HCT116 (cell line): ENCODE results near the gene ITIH3. TPM values are rescaled to one million over a fixed set of nuclear protein-coding genes. Genes with fewer than 3 reads are reported as not detected.

Experiments used
- ATAC-seq: fragments of 200-7000 bp; cut with Tn5 transposase; 2 replicates; pipeline ENCODE4 v1.9.1; 2020; ENCODE audit warnings: mild to moderate bottlenecking, moderate library complexity
- BruUV-seq: library from RNA; stranded (reverse); fragments of 400-500 nt; replicated peaks from 2 replicates; lab custom pipeline; 2021; lab: Mats Ljungman, UMichigan
- CTCF ChIA-PET: fragments of 300-600 bp; sonication (Branson Sonifier 250); formaldehyde crosslinking; loops from one replicate; lab custom pipeline; 2021; ENCODE audit warnings: antibody characterized with exemption; lab: Charles Lee
- POLR2A ChIA-PET: fragments of 300-600, 350-600 bp; sonication (Branson Sonifier 250); formaldehyde crosslinking; loops from one replicate; lab custom pipeline; 2021; ENCODE audit warnings: antibody characterized with exemption; lab: Charles Lee
- RAD21 ChIA-PET, 2 experiments: fragments of 300-600 bp; sonication (Branson Sonifier 250); formaldehyde crosslinking; loops; one replicate each; lab custom pipeline; 2023; ENCODE audit warnings: low total read pairs in 2 of 2; ENCODE audit not compliant: uncharacterized antibody in 2 of 2, unreplicated experiment in 2 of 2, low non-redundant PET in 1 of 2; lab: Charles Lee
- DNase-seq: peaks from one replicate; pipeline ENCODE4 v3.0.0-alpha.2; 2010; ENCODE audit warnings: low read depth, low spot score
- H2AFZ ChIP-seq: fragments of 200-600 bp; shearing (Covaris generic), sonication (generic); 2 replicates; pipeline ENCODE4 v1.6.1; 2017; ENCODE audit warnings: low read depth, mixed run types, mixed read lengths, antibody characterized with exemption, low read length; ENCODE audit not compliant: poor library complexity, severe bottlenecking
- H3K27ac ChIP-seq: 2 replicates; pipeline ENCODE4 v1.5.1; 2012; ENCODE audit warnings: low read depth, low read length
- H3K27me3 ChIP-seq: fragments of 200-600 bp; sonication (generic); 2 replicates; pipeline ENCODE4 v1.6.1; 2016; ENCODE audit warnings: mixed run types, low read length, mixed read lengths; ENCODE audit not compliant: insufficient read depth
- H3K36me3 ChIP-seq, 2 experiments: fragments of 200-500 bp in 1 of 2; fragments of 200-600 bp in 1 of 2; sonication (Bioruptor generic) in 1 of 2; sonication (generic) in 1 of 2; 2 replicates each; pipeline versions ENCODE4 v1.5.1 to v1.6.1; 2014 to 2016; ENCODE audit warnings: low read length in 2 of 2, inconsistent platforms in 1 of 2, mixed read lengths in 1 of 2, mixed run types in 1 of 2; ENCODE audit not compliant: insufficient read depth in 2 of 2, control insufficient read depth in 1 of 2
- H3K4me1 ChIP-seq, 2 experiments: fragments of 200-600 bp in 1 of 2; sonication (generic) in 1 of 2; 2 replicates each; pipeline versions ENCODE4 v1.5.1 to v1.6.1; 2012 to 2017; ENCODE audit warnings: low read length in 2 of 2, inconsistent platforms in 1 of 2, mild to moderate bottlenecking in 1 of 2, mixed read lengths in 1 of 2, mixed run types in 1 of 2, moderate library complexity in 1 of 2; ENCODE audit not compliant: insufficient read depth in 2 of 2, control insufficient read depth in 1 of 2
- H3K4me2 ChIP-seq: fragments of 200-600 bp; sonication (generic); 2 replicates; pipeline ENCODE4 v1.6.1; 2017; ENCODE audit warnings: mixed run types, low read length, mixed read lengths
- H3K4me3 ChIP-seq, 2 experiments: fragments of 200-600 bp in 1 of 2; sonication (generic) in 1 of 2; replicated peaks in 1 of 2; 2 replicates each; pipeline ENCODE4 v1.5.1; 2011 to 2016; ENCODE audit warnings: low read length in 2 of 2, control low read depth in 1 of 2, low read depth in 1 of 2, mild to moderate bottlenecking in 1 of 2, mixed read lengths in 1 of 2, mixed run types in 1 of 2
- H3K79me2 ChIP-seq: fragments of 200-600 bp; sonication (generic); 2 replicates; pipeline ENCODE4 v1.6.1; 2017; ENCODE audit warnings: mild to moderate bottlenecking, mixed run types, low read length, moderate library complexity, mixed read lengths; ENCODE audit not compliant: insufficient read depth
- H3K9ac ChIP-seq: fragments of 200-600 bp; sonication (generic); 2 replicates; pipeline ENCODE4 v1.6.1; 2016; ENCODE audit warnings: low read length, mixed read lengths
- H3K9me2 ChIP-seq: fragments of 200-600 bp; sonication (generic), shearing (Covaris generic); 2 replicates; pipeline ENCODE4 v1.6.1; 2017; ENCODE audit warnings: mixed run types, mild to moderate bottlenecking, moderate library complexity; ENCODE audit not compliant: insufficient read depth
- H3K9me3 ChIP-seq, 2 experiments: fragments of 200-500 bp in 1 of 2; fragments of 200-600 bp in 1 of 2; sonication (Bioruptor generic) in 1 of 2; sonication (generic) in 1 of 2; 2 replicates each; pipeline ENCODE4 v1.6.1; 2014 to 2017; ENCODE audit warnings: low read length in 2 of 2, mixed read lengths in 2 of 2, inconsistent platforms in 1 of 2, low read depth in 1 of 2, mild to moderate bottlenecking in 1 of 2, mixed run types in 1 of 2, moderate library complexity in 1 of 2; ENCODE audit not compliant: control insufficient read depth in 1 of 2, insufficient read depth in 1 of 2
- H4K20me1 ChIP-seq: fragments of 200-600 bp; sonication (generic), shearing (Covaris generic); 2 replicates; pipeline ENCODE4 v1.6.1; 2017; ENCODE audit warnings: mixed run types, mild to moderate bottlenecking, moderate library complexity; ENCODE audit not compliant: insufficient read depth
- CBX3 ChIP-seq: IDR thresholded peaks from 2 replicates; pipeline ENCODE4 v1.6.1; 2012; ENCODE audit warnings: low read depth
- CEBPB ChIP-seq: IDR thresholded peaks from 2 replicates; pipeline ENCODE4 v1.6.1; 2012; ENCODE audit warnings: low read depth
- EGR1 ChIP-seq: IDR thresholded peaks from 2 replicates; pipeline ENCODE4 v1.6.1; 2012; ENCODE audit warnings: low read depth
- FOSL1 ChIP-seq: IDR thresholded peaks from 2 replicates; pipeline ENCODE4 v1.6.1; 2012; ENCODE audit warnings: low read depth
- JUND ChIP-seq: IDR thresholded peaks from 2 replicates; pipeline ENCODE4 v1.6.1; 2012
- POLR2A ChIP-seq: IDR thresholded peaks from 2 replicates; pipeline ENCODE4 v1.7.0; 2011; ENCODE audit warnings: borderline replicate concordance; ENCODE audit not compliant: insufficient read depth, insufficient read length; ENCODE audit errors: extremely low read depth
- POLR2AphosphoS5 ChIP-seq: IDR thresholded peaks from 2 replicates; pipeline ENCODE4 v1.6.1; 2011; ENCODE audit warnings: mild to moderate bottlenecking, low read depth, low read length, moderate library complexity
- RAD21 ChIP-seq: IDR thresholded peaks from 2 replicates; pipeline ENCODE4 v1.6.1; 2012; ENCODE audit warnings: low read depth, mild to moderate bottlenecking
- SIN3A ChIP-seq: IDR thresholded peaks from 2 replicates; pipeline ENCODE4 v1.6.1; 2012; ENCODE audit warnings: low read depth
- SP1 ChIP-seq: IDR thresholded peaks from 2 replicates; pipeline ENCODE4 v1.6.1; 2012; ENCODE audit warnings: low read depth
- SRF ChIP-seq: IDR thresholded peaks from 2 replicates; pipeline ENCODE4 v1.6.1; 2012; ENCODE audit warnings: low read depth
- YY1 ChIP-seq: IDR thresholded peaks from 2 replicates; pipeline ENCODE4 v1.6.1; 2011; ENCODE audit warnings: low read length, low read depth, moderate library complexity, mild to moderate bottlenecking; ENCODE audit not compliant: insufficient replicate concordance; ENCODE audit errors: extremely low read depth
- ZFX ChIP-seq: fragments of 450-650 bp; IDR thresholded peaks from 2 replicates; pipeline ENCODE4 v1.6.1; 2017
- ZNF274 ChIP-seq: fragments of 200-500 bp; sonication (Bioruptor generic); IDR thresholded peaks from 2 replicates; pipeline ENCODE4 v1.6.1; 2014; ENCODE audit warnings: mild to moderate bottlenecking, low read depth, low read length, inconsistent platforms
- intact Hi-C: fragments of 100-400 bp; cut with micrococcal nuclease; formaldehyde crosslinking; loops from 2 replicates; pipeline ENCODE4 v1.10.0; 2022
- total RNA-seq: library from RNA; stranded (reverse); gene quantifications from one replicate; pipeline ENCODE4 v1.2.1, GENCODE V29; 2021; ENCODE audit not compliant: unreplicated experiment
- TF ChIP-seq, protein P1 (sequence below): IDR thresholded peaks from 2 replicates; pipeline ENCODE4 v1.6.1; 2012
- TF ChIP-seq, protein P2 (sequence below): IDR thresholded peaks from 2 replicates; pipeline ENCODE4 v1.6.1; 2012

Gene ITIH3
- total RNA-seq, 1 experiment from 2014 or later = 0.44 TPM

DNA sequence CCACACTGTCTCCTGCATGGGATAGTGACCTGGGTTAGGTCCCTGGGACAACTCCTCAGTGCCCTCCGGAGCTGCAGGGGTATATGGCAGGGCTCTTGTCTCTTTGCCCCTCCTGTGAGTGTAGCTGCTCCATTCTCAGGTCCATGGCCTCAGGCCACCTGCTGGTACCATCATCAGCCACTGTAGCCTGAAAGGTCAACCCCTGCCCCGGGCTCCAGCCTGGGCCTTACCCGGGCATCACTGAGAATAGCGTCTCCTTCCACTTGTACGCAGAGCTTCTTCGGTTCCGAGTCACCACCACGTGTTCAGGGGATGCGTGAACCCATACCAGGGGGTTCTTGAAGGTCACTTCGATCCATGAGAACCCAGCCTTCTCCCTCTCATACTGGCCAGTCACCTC, 22.1 kb downstream of the ITIH3 start:
- no peak for ATAC-seq
- Histone ChIP-seq H3K36me3 (no peaks in the 10 kb centered on the region), H3K4me2 (no peak overlapping the region), H3K27ac (no peak overlapping the region), H3K27me3 (no peaks in the 10 kb centered on the region), H3K4me3 (no peak overlapping the region)
- no peak for TF ChIP-seq POLR2A
- no peak for TF ChIP-seq ZFX
- no peak for TF ChIP-seq POLR2AphosphoS5
- no peak for TF ChIP-seq JUND
- TF ChIP-seq FOSL1 = no peak
- TF ChIP-seq, protein P1, sequence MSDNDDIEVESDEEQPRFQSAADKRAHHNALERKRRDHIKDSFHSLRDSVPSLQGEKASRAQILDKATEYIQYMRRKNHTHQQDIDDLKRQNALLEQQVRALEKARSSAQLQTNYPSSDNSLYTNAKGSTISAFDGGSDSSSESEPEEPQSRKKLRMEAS = no peak
- no peak for TF ChIP-seq EGR1
- no peak for TF ChIP-seq YY1
- TF ChIP-seq RAD21 = no peak
- no peak for TF ChIP-seq CEBPB
- no peak for TF ChIP-seq SIN3A
- TF ChIP-seq, all 23 proteins: peak for 0
- ChIA-PET CTCF (no interaction called here), POLR2A (no interaction called here), RAD21 (no interaction called here)
- Histone ChIP-seq H3K9me3 (no peaks in the 10 kb centered on the region), H4K20me1 (no peaks in the 10 kb centered on the region), H2AFZ (no peak overlapping the region), H3K9ac (no peak overlapping the region), H3K79me2 (no peaks in the 10 kb centered on the region), H3K9me2 (no peaks in the 10 kb centered on the region), H3K4me1 (peaks cover 0 to 6% of the 10 kb centered on the region in 2 experiments; a peak in 1 of 4 replicates)
- no peak for DNase-seq
- intact Hi-C loops = no loop called here
- BruUV-seq = no TSS peak

DNA sequence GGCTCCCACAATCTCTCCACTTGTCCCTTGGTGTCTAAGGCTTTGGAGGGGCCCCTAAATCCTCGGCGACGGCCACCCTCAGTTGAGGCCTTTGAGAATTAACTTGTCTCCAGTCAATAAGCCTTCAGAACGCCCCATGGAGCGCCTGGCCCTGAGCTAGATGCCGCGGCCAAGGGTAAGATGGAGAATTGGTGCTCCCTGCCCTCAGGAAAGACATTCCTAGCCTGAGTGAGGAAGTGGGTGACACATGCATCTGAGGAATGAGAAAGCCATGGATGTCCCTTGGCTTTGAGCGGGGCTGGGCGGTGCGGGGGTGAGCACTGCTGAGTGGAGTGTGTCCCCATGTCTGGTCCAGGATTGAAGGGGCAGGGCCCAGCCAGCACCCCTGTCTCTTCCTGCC, 22.6 kb downstream of the ITIH3 start:
- TF ChIP-seq CBX3 = no peak
- TF ChIP-seq SRF = no peak
- no peak for TF ChIP-seq SP1
- TF ChIP-seq ZNF274 = no peak
- no peak for TF ChIP-seq RAD21
- TF ChIP-seq EGR1 = no peak
- TF ChIP-seq, protein P2, sequence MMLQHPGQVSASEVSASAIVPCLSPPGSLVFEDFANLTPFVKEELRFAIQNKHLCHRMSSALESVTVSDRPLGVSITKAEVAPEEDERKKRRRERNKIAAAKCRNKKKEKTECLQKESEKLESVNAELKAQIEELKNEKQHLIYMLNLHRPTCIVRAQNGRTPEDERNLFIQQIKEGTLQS = no peak
- no TSS peak for BruUV-seq
- Histone ChIP-seq H3K27me3 (no peaks in the 10 kb centered on the region), H3K9me3 (no peaks in the 10 kb centered on the region), H3K36me3 (no peaks in the 10 kb centered on the region), H2AFZ (no peak overlapping the region), H3K4me3 (no peak overlapping the region), H3K27ac (no peak overlapping the region), H3K79me2 (no peaks in the 10 kb centered on the region), H4K20me1 (no peaks in the 10 kb centered on the region), H3K9ac (no peak overlapping the region), H3K4me2 (no peak overlapping the region), H3K9me2 (no peaks in the 10 kb centered on the region), H3K4me1 (peaks cover 0 to 6% of the 10 kb centered on the region in 2 experiments; a peak in 1 of 4 replicates)
- ChIA-PET RAD21 (no interaction called here), POLR2A (no interaction called here), CTCF (no interaction called here)
- ATAC-seq (no peak), DNase-seq (no peak)
- intact Hi-C loops = no loop called here
